ENCODE measurements around the gene GARS1.

GRCh38 chr7:30642789-30643188, 48.1 kb downstream of the GARS1 start:
- TF ChIP-seq, protein P1, sequence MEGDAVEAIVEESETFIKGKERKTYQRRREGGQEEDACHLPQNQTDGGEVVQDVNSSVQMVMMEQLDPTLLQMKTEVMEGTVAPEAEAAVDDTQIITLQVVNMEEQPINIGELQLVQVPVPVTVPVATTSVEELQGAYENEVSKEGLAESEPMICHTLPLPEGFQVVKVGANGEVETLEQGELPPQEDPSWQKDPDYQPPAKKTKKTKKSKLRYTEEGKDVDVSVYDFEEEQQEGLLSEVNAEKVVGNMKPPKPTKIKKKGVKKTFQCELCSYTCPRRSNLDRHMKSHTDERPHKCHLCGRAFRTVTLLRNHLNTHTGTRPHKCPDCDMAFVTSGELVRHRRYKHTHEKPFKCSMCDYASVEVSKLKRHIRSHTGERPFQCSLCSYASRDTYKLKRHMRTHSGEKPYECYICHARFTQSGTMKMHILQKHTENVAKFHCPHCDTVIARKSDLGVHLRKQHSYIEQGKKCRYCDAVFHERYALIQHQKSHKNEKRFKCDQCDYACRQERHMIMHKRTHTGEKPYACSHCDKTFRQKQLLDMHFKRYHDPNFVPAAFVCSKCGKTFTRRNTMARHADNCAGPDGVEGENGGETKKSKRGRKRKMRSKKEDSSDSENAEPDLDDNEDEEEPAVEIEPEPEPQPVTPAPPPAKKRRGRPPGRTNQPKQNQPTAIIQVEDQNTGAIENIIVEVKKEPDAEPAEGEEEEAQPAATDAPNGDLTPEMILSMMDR (IDR thresholded peaks at IDR 0.05 in 8 of 11, conservative IDR thresholded peaks at IDR 0.05 in 3 of 11), result no peak
- TF ChIP-seq POLR2A (IDR thresholded peaks at IDR 0.05) (no peak), POLR2AphosphoS5 (IDR thresholded peaks at IDR 0.05) (no peak)
